Pancreas (tissue), 10 donors: Measurements from ENCODE around the gene TENM4. TPM values are rescaled to one million over a fixed set of nuclear protein-coding genes. Genes with fewer than 3 reads are reported as not detected.

Experiments used
- ATAC-seq, 4 donors: fragments of 200-7000 bp; cut with Tn5 transposase; one replicate each; pipeline versions ENCODE4 v1.8.0 to v1.9.1; 2020; ENCODE audit warnings: mild to moderate bottlenecking in 4 of 4, moderate library complexity in 4 of 4
- DNase-seq, 6 donors: peaks; one replicate each; pipeline ENCODE4 v3.0.0-alpha.2; 2020
- FAIRE-seq: peaks from 2 replicates; lab custom pipeline; 2012; peaks lifted over from hg19 to GRCh38; lab: Jason Lieb, UNC
- H3K27ac ChIP-seq, 4 donors: fragments of 200-600 bp; sonication (generic); 1 replicate in 3 of 4; 2 replicates in 1 of 4; pipeline versions ENCODE4 v1.5.0 to v1.8.0; 2020
- H3K27me3 ChIP-seq, 4 donors: fragments of 200-600 bp; one replicate each; pipeline ENCODE4 v1.8.0; 2021
- H3K36me3 ChIP-seq, 3 donors: fragments of 200-600 bp; sonication (generic) in 1 of 3; one replicate each; pipeline versions ENCODE4 v1.5.0 to v1.8.0; 2020 to 2021
- H3K4me1 ChIP-seq, 3 donors: fragments of 200-600 bp; one replicate each; pipeline ENCODE4 v1.8.0; 2021
- H3K4me3 ChIP-seq, 4 donors: fragments of 200-600 bp; sonication (generic) in 2 of 4; one replicate each; pipeline versions ENCODE4 v1.5.0 to v1.8.0; 2020 to 2021
- H3K9me3 ChIP-seq, 4 donors: fragments of 200-600 bp; one replicate each; pipeline ENCODE4 v1.8.0; 2021
- CTCF ChIP-seq, 4 donors: fragments of 200-600 bp; sonication (generic) in 3 of 4; IDR thresholded peaks; one replicate each; pipeline versions ENCODE4 v1.5.0 to v1.8.0; 2021; ENCODE audit warnings: antibody characterized with exemption in 4 of 4
- WGBS, 2 donors: extraction: QIAGEN DNeasy Blood & Tissue Kit; methylation state at CpG; one replicate each; pipeline ENCODE4 v1.1.7; 2013; 5-methylcytosine and 5-hydroxymethylcytosine counted together
- intact Hi-C, 3 donors: fragments of 100-400 bp; cut with DNase I; formaldehyde crosslinking; loops; one replicate each; pipeline versions ENCODE4 v1.11.1 to v1.14.2; 2022
- polyA plus RNA-seq, 2 donors: library from polyadenylated mRNA; stranded (reverse); fragments of 200-250 nt; gene quantifications; one replicate each; pipeline ENCODE4 v1.2.3, GENCODE V29; 2013
- total RNA-seq, 6 donors: library from RNA; stranded (reverse); fragmentation: NEBNext Ultra II Directional in 4 of 6; extraction: Animal tissue kit (Norgen Biotek cat#: 25700) in 4 of 6; gene quantifications; one replicate each; pipeline versions ENCODE4 v1.2.1 to v1.2.4, GENCODE V29; 2021 to 2023
- donor health status: healthy with polysubstance abuse.
- donor health status: DM: no; HTN: no; CAD: no; lungs with moderate emphysema.
- donor health status: DM: no; HTN: no; CAD: no.
- donor health status: control.
- donor health status: control.
- donor health status: Bipolar disorder and iron deficiency.
- donor health status: DM: yes; HTN: yes; CAD: no.
- donor health status: DM: no; HTN: no; CAD: no.
- donor health status: DM: no; HTN: no; CAD: no.
- donor health status: DM: yes; HTN: yes; CAD: no.

TENM4 gene
- total and polyA plus RNA-seq, 8 donors, result 0.37 to 6.8 (median 1.3) TPM

- ATAC-seq (no peak), DNase-seq (no peak), FAIRE-seq (no peak)
- peak overlapping the region in 1 of 4 donors; percentile 22 for H3K27ac ChIP-seq
- no peak overlapping the region for H3K4me3 ChIP-seq
- H3K9me3 ChIP-seq, result no peaks in the 10 kb centered on the region
- no peaks in the 10 kb centered on the region for H3K36me3 ChIP-seq
- no peaks in the 10 kb centered on the region for H3K4me1 ChIP-seq
- intact Hi-C loops, result loop anchor here in 1 of 3 donors (10.0 kb wide), 1 partner anchor 59 kb away; no protein-coding TSS in a partner anchor
- no peaks in the 10 kb centered on the region for H3K27me3 ChIP-seq
- no peak for TF ChIP-seq CTCF (IDR thresholded peaks at IDR 0.05)
- WGBS, 2 donors, result 79 to 85% methylated on average over 2 of the region's 2 CpGs
These were observed 396.6 kb downstream of the TENM4 start for GRCh38 chr11:79044201-79044600.

GRCh38 chr11:79043726-79044125, 397.1 kb downstream of the TENM4 start:
- WGBS, 2 donors, result 38 to 39% methylated on average over 3 of the region's 3 CpGs
- Histone ChIP-seq H3K4me3 (no peak overlapping the region), H3K36me3 (no peaks in the 10 kb centered on the region), H3K9me3 (no peaks in the 10 kb centered on the region), H3K27ac (peak overlapping the region in 1 of 4 donors; percentile 22), H3K4me1 (no peaks in the 10 kb centered on the region), H3K27me3 (no peaks in the 10 kb centered on the region)
- ATAC-seq, result no peak
- DNase-seq, result no peak
- intact Hi-C loops, result loop anchor here in 1 of 3 donors (10.0 kb wide), 1 partner anchor 59 kb away; no protein-coding TSS in a partner anchor
- no peak for FAIRE-seq
- no peak for TF ChIP-seq CTCF (IDR thresholded peaks at IDR 0.05)

- no peak for TF ChIP-seq CTCF (IDR thresholded peaks at IDR 0.05)
- H3K36me3 ChIP-seq, result no peaks in the 10 kb centered on the region
- no peaks in the 10 kb centered on the region for H3K9me3 ChIP-seq
- no peaks in the 10 kb centered on the region for H3K27me3 ChIP-seq
- no peak for FAIRE-seq
- intact Hi-C loops, result loop anchor here in 1 of 3 donors (10.0 kb wide), 1 partner anchor 58 kb away; no protein-coding TSS in a partner anchor
- no peak for ATAC-seq
- no peak for DNase-seq
- H3K4me1 ChIP-seq, result no peaks in the 10 kb centered on the region
- WGBS, 2 donors, result 90 to 96% methylated on average over 2 of the region's 2 CpGs
- H3K4me3 ChIP-seq, result no peak overlapping the region
- no peak overlapping the region for H3K27ac ChIP-seq
These were observed 398.0 kb downstream of the TENM4 start for GRCh38 chr11:79042824-79043223.

GRCh38 chr11:79040348-79040747, 400.5 kb downstream of the TENM4 start:
- Histone ChIP-seq H3K36me3 (no peaks in the 10 kb centered on the region), H3K9me3 (no peaks in the 10 kb centered on the region), H3K27ac (no peak overlapping the region), H3K4me1 (no peaks in the 10 kb centered on the region), H3K4me3 (no peak overlapping the region), H3K27me3 (no peaks in the 10 kb centered on the region)
- intact Hi-C loops, result loop anchor here in 1 of 3 donors (10.0 kb wide), 1 partner anchor 56 kb away; no protein-coding TSS in a partner anchor
- FAIRE-seq (no peak), ATAC-seq (no peak), DNase-seq (no peak)
- no peak for TF ChIP-seq CTCF (IDR thresholded peaks at IDR 0.05)
- WGBS, 2 donors, result 89 to 91% methylated on average over 1 of the region's 1 CpG

GRCh38 chr11:79039122-79039521, 401.7 kb downstream of the TENM4 start:
- TF ChIP-seq CTCF (IDR thresholded peaks at IDR 0.05), result no peak
- Histone ChIP-seq H3K36me3 (no peaks in the 10 kb centered on the region), H3K27ac (no peak overlapping the region), H3K4me3 (no peak overlapping the region), H3K9me3 (no peaks in the 10 kb centered on the region), H3K27me3 (no peaks in the 10 kb centered on the region), H3K4me1 (no peaks in the 10 kb centered on the region)
- ATAC-seq (no peak), DNase-seq (no peak), FAIRE-seq (no peak)
- intact Hi-C loops, result no loop called here
- 59% methylated on average over 2 of the region's 2 CpGs for whole genome bisulfite sequencing, 2 donors
